CD4-positive, alpha-beta T cell (primary cell): ENCODE measurements around the gene RSU1. TPM values are rescaled to one million over a fixed set of nuclear protein-coding genes. Genes with fewer than 3 reads are reported as not detected.

Experiments used
- ATAC-seq: fragments of 200-7000 bp; cut with Tn5 transposase; one replicate; pipeline ENCODE4 v1.10.0; 2022; ENCODE audit warnings: mild to moderate bottlenecking; ENCODE audit not compliant: poor library complexity
- CTCF ChIA-PET: fragments of 350-600 bp; sonication (Branson Sonifier 250); formaldehyde crosslinking; loops from one replicate; lab custom pipeline; 2021; ENCODE audit warnings: antibody characterized with exemption, inconsistent platforms; lab: Charles Lee
- POLR2A ChIA-PET: fragments of 350-600 bp; sonication (Branson Sonifier 250); formaldehyde crosslinking; loops from one replicate; lab custom pipeline; 2021; ENCODE audit warnings: antibody characterized with exemption, inconsistent platforms; lab: Charles Lee
- DNase-seq, 14 experiments: peaks; one replicate each; pipeline ENCODE4 v3.0.0-alpha.2; 2013 to 2020; ENCODE audit warnings: mixed read lengths in 2 of 14
- H3K27ac ChIP-seq, 2 donors: one replicate each; pipeline versions ENCODE4 v1.5.1 to v1.7.0; 2013; ENCODE audit warnings: low read length in 2 of 2, low read depth in 1 of 2, mild to moderate bottlenecking in 1 of 2
- H3K27me3 ChIP-seq, 2 experiments: 1 replicate in 1 of 2; 2 replicates in 1 of 2; pipeline versions ENCODE4 v1.6.1 to v1.7.0; 2013; ENCODE audit warnings: low read length in 2 of 2, control low read depth in 1 of 2, mild to moderate bottlenecking in 1 of 2, moderate library complexity in 1 of 2; ENCODE audit not compliant: insufficient read depth in 2 of 2, control insufficient read depth in 1 of 2
- H3K36me3 ChIP-seq: one replicate; pipeline ENCODE4 v1.6.1; 2013; ENCODE audit warnings: low read length, control low read depth; ENCODE audit not compliant: insufficient read depth
- H3K4me1 ChIP-seq: one replicate; pipeline ENCODE4 v1.6.1; 2013; ENCODE audit warnings: low read length, control low read depth; ENCODE audit not compliant: insufficient read depth
- H3K4me3 ChIP-seq: one replicate; pipeline ENCODE4 v1.5.1; 2013; ENCODE audit warnings: mild to moderate bottlenecking, low read length, moderate library complexity
- H3K9me3 ChIP-seq, 2 experiments: 1 replicate in 1 of 2; 2 replicates in 1 of 2; pipeline versions ENCODE4 v1.6.1 to v1.7.0; 2013; ENCODE audit warnings: low read length in 2 of 2, mild to moderate bottlenecking in 2 of 2, control low read depth in 1 of 2, moderate library complexity in 1 of 2; ENCODE audit not compliant: control insufficient read depth in 1 of 2, insufficient read depth in 1 of 2
- H3K27ac Mint-ChIP-seq: one replicate; pipeline ENCODE4 v1.8.0; 2020; ENCODE audit warnings: mixed read lengths
- H3K27me3 Mint-ChIP-seq: one replicate; pipeline ENCODE4 v1.8.0; 2021; ENCODE audit warnings: mixed read lengths
- H3K36me3 Mint-ChIP-seq: one replicate; pipeline ENCODE4 v1.8.0; 2021; ENCODE audit warnings: low read depth, mixed read lengths
- H3K4me1 Mint-ChIP-seq: one replicate; pipeline ENCODE4 v1.8.0; 2021; ENCODE audit warnings: low read depth, mixed read lengths
- H3K4me3 Mint-ChIP-seq: one replicate; pipeline ENCODE4 v1.8.0; 2020; ENCODE audit warnings: mild to moderate bottlenecking, mixed read lengths
- H3K9me3 Mint-ChIP-seq: one replicate; pipeline ENCODE4 v1.8.0; 2020; ENCODE audit warnings: mixed read lengths
- CTCF ChIP-seq: fragments of 200-600 bp; IDR thresholded peaks from one replicate; pipeline ENCODE4 v1.8.0; 2022; ENCODE audit warnings: antibody characterized with exemption, mild to moderate bottlenecking
- intact Hi-C, 2 experiments: fragments of 100-400 bp; cut with DNase I in 1 of 2; cut with micrococcal nuclease in 1 of 2; formaldehyde crosslinking; loops; one replicate each; pipeline versions ENCODE4 v1.15.1 to v1.9.0; 2023 to 2025; cut with DNase I, micrococcal nuclease
- total RNA-seq, 174 experiments: library from RNA in 2 of 174; stranded (reverse) in 2 of 174; gene quantifications; one replicate each; pipeline ENCODE4 v1.2.3 and lab custom pipeline; 2021 to 2026

Gene RSU1
- total RNA-seq, 2 experiments from 2014 or later: 26.2 to 28.8 TPM

- no peaks in the 10 kb centered on the region for H3K9me3 ChIP-seq
- TF ChIP-seq CTCF: no peak
- DNase-seq: no peak
- ChIA-PET POLR2A (no interaction called here), CTCF (no interaction called here)
- peaks cover 0 to 7% of the 10 kb centered on the region in 2 experiments for H3K27me3 ChIP-seq
- H3K27ac Mint-ChIP-seq: no peak overlapping the region
- H3K4me3 ChIP-seq: no peak overlapping the region
- no peaks in the 10 kb centered on the region for H3K36me3 Mint-ChIP-seq
- H3K4me3 Mint-ChIP-seq: no peak overlapping the region
- H3K27ac ChIP-seq: no peak overlapping the region
- no peak for ATAC-seq
- no peaks in the 10 kb centered on the region for H3K9me3 Mint-ChIP-seq
- H3K4me1 Mint-ChIP-seq: no peaks in the 10 kb centered on the region
- no peaks in the 10 kb centered on the region for H3K4me1 ChIP-seq
- peaks cover 51% of the 10 kb centered on the region for H3K27me3 Mint-ChIP-seq
- no peaks in the 10 kb centered on the region for H3K36me3 ChIP-seq
- intact Hi-C loops: loop anchor here (2.0 to 10.0 kb wide), 2 partner anchors 640 to 666 kb away; no protein-coding TSS in a partner anchor
These were observed 272.6 kb downstream of the RSU1 start for GRCh38 chr10:16544591-16544990.

GRCh38 chr10:16544099-16544498, 273.1 kb downstream of the RSU1 start:
- H3K4me1 Mint-ChIP-seq: no peaks in the 10 kb centered on the region
- Histone ChIP-seq H3K4me1 (no peaks in the 10 kb centered on the region), H3K27ac (no peak overlapping the region), H3K4me3 (no peak overlapping the region), H3K9me3 (no peaks in the 10 kb centered on the region), H3K27me3 (peaks cover 0 to 7% of the 10 kb centered on the region in 2 experiments), H3K36me3 (no peaks in the 10 kb centered on the region)
- ATAC-seq (no peak), DNase-seq (no peak)
- H3K4me3 Mint-ChIP-seq: no peak overlapping the region
- POLR2A ChIA-PET: no interaction called here
- no peak for TF ChIP-seq CTCF
- H3K27me3 Mint-ChIP-seq: peaks cover 53% of the 10 kb centered on the region
- no peaks in the 10 kb centered on the region for H3K36me3 Mint-ChIP-seq
- CTCF ChIA-PET: no interaction called here
- H3K9me3 Mint-ChIP-seq: no peaks in the 10 kb centered on the region
- intact Hi-C loops: loop anchor here (2.0 to 10.0 kb wide), 2 partner anchors 639 to 665 kb away; no protein-coding TSS in a partner anchor
- H3K27ac Mint-ChIP-seq: no peak overlapping the region
